ENCODE data around the gene ZNF611. TPM values are rescaled to one million over a fixed set of nuclear protein-coding genes. Genes with fewer than 3 reads are reported as not detected.
"Not testable (repeated sequence)": the region's sequence is repeated elsewhere in the genome, so short reads cannot be mapped to it uniquely, and the experiment has no call there.

The ZNF611 gene
- total RNA-seq, 1 donor from 2014 or later, result 21.1 TPM

DNA sequence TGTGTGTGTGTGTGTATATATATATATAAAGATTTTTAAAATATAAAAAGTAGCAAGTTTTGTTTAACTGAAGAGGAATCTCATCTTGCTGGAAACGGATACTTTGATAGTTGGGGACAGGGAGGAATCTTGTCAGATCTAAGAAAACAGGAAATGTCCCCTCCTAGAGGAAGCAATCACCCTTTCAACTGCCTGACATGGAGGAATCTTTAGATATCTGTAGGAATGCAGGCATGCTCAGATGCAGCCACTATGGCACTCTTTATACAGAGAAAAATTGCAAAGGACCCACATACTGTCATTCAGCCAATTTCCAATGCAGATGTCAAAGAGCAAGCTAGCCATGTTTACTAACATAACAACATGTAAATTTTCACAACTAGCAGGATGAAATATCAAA, 38.8 kb downstream of the ZNF611 start:
- no peak overlapping the region for H3K27ac Mint-ChIP-seq (ENCODE audit: unreplicated experiment)
- Histone ChIP-seq H3K4me3 (ENCODE audit: insufficient read depth, low read depth, low read length) (no peak overlapping the region), H3K9me3 (ENCODE audit: insufficient read depth, low read depth, low read length) (no peaks in the 10 kb centered on the region), H3K36me3 (ENCODE audit: insufficient read depth, low read length) (no peaks in the 10 kb centered on the region), H3K4me1 (ENCODE audit: insufficient read depth, low read length) (peaks cover 3% of the 10 kb centered on the region), H2AFZ (ENCODE audit: low read depth, low read length) (no peak overlapping the region), H3K27ac (ENCODE audit: low read depth, low read length) (no peak overlapping the region), H3K79me2 (ENCODE audit: insufficient read depth, low read length) (no peaks in the 10 kb centered on the region), H4K20me1 (ENCODE audit: insufficient read depth, low read length) (no peaks in the 10 kb centered on the region), H3K27me3 (ENCODE audit: insufficient read depth, low read length) (no peaks in the 10 kb centered on the region), H3K4me2 (ENCODE audit: low read length) (no peak overlapping the region), H3K9ac (ENCODE audit: low read length) (no peak overlapping the region)
- no peaks in the 10 kb centered on the region for H3K4me1 Mint-ChIP-seq (ENCODE audit: low read depth, unreplicated experiment)
- TF ChIP-seq, protein P1, sequence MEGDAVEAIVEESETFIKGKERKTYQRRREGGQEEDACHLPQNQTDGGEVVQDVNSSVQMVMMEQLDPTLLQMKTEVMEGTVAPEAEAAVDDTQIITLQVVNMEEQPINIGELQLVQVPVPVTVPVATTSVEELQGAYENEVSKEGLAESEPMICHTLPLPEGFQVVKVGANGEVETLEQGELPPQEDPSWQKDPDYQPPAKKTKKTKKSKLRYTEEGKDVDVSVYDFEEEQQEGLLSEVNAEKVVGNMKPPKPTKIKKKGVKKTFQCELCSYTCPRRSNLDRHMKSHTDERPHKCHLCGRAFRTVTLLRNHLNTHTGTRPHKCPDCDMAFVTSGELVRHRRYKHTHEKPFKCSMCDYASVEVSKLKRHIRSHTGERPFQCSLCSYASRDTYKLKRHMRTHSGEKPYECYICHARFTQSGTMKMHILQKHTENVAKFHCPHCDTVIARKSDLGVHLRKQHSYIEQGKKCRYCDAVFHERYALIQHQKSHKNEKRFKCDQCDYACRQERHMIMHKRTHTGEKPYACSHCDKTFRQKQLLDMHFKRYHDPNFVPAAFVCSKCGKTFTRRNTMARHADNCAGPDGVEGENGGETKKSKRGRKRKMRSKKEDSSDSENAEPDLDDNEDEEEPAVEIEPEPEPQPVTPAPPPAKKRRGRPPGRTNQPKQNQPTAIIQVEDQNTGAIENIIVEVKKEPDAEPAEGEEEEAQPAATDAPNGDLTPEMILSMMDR (IDR thresholded peaks at IDR 0.05; ENCODE audit: insufficient read depth, low read depth, low read length), result no peak
- TF ChIP-seq EZH2 (IDR thresholded peaks at IDR 0.05; ENCODE audit: insufficient read depth, low read length), result no peak
- DNase-seq (ENCODE audit: low read depth), result no peak
- H3K36me3 Mint-ChIP-seq (ENCODE audit: low read depth, unreplicated experiment), result peaks cover 7% of the 10 kb centered on the region
- no peak overlapping the region for H3K4me3 Mint-ChIP-seq (ENCODE audit: unreplicated experiment)
- H3K9me3 Mint-ChIP-seq (ENCODE audit: unreplicated experiment), result peaks cover 24% of the 10 kb centered on the region
- FAIRE-seq, result no peak
- H3K27me3 Mint-ChIP-seq (ENCODE audit: low read depth, unreplicated experiment), result no peaks in the 10 kb centered on the region

DNA sequence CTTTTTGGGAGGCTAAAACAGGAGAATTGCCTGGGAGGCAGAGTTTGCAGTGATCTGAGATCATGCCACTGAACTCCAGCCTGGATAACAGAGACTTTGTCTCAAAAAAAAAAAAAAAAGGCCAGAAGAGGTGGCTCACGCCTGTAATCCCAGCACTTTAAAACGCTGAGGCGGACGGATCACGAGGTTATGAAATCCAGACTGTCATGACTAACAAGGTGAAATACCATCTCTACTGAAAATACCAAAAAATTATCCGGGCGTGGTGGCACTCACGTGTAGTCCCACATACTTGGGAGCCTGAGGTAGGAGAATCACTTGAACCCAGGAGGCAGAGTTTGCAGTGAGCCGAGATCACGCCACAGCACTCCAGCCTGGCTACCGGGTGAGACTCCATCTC, 39.9 kb downstream of the ZNF611 start:
- TF ChIP-seq, protein P1 (IDR thresholded peaks at IDR 0.05; ENCODE audit: insufficient read depth, low read depth, low read length), result no peak
- TF ChIP-seq EZH2 (IDR thresholded peaks at IDR 0.05; ENCODE audit: insufficient read depth, low read length), result no peak
- Histone ChIP-seq H3K4me1 (ENCODE audit: insufficient read depth, low read length) (peaks cover 8% of the 10 kb centered on the region), H4K20me1 (ENCODE audit: insufficient read depth, low read length) (no peaks in the 10 kb centered on the region), H3K4me3 (ENCODE audit: insufficient read depth, low read depth, low read length) (no peak overlapping the region), H3K79me2 (ENCODE audit: insufficient read depth, low read length) (peaks cover 2% of the 10 kb centered on the region), H3K36me3 (ENCODE audit: insufficient read depth, low read length) (no peaks in the 10 kb centered on the region), H3K4me2 (ENCODE audit: low read length) (no peak overlapping the region), H3K9ac (ENCODE audit: low read length) (no peak overlapping the region), H2AFZ (ENCODE audit: low read depth, low read length) (no peak overlapping the region), H3K27ac (ENCODE audit: low read depth, low read length) (no peak overlapping the region), H3K27me3 (ENCODE audit: insufficient read depth, low read length) (no peaks in the 10 kb centered on the region), H3K9me3 (ENCODE audit: insufficient read depth, low read depth, low read length) (no peaks in the 10 kb centered on the region)
- DNase-seq (ENCODE audit: low read depth) (no peak), FAIRE-seq (no peak)
- H3K36me3 Mint-ChIP-seq (ENCODE audit: low read depth, unreplicated experiment), result no peaks in the 10 kb centered on the region
- H3K27ac Mint-ChIP-seq (ENCODE audit: unreplicated experiment), result no peak overlapping the region
- H3K9me3 Mint-ChIP-seq (ENCODE audit: unreplicated experiment), result peaks cover 17% of the 10 kb centered on the region
- no peak overlapping the region for H3K4me3 Mint-ChIP-seq (ENCODE audit: unreplicated experiment)
- peaks cover 3% of the 10 kb centered on the region for H3K4me1 Mint-ChIP-seq (ENCODE audit: low read depth, unreplicated experiment)
- no peaks in the 10 kb centered on the region for H3K27me3 Mint-ChIP-seq (ENCODE audit: low read depth, unreplicated experiment)

DNA sequence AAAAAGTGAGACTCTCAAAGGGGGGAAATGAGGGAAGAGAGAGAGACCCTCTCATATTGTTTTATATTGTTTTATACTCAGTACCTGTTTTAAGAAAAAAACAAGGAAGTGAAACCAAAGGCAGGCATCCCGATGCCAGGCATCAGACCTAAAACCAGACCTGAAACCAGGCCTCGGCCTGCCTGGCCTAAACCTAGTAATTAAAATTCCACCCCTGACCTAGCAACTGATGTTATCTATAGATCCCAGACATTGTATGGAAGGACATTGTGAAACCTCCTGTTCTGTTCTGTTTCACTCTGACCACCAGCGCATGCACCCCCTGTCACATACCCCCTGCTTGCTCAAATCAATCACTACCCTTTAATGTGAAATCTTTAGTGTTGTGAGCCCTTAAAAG, 40.6 kb downstream of the ZNF611 start:
- H4K20me1 ChIP-seq (ENCODE audit: insufficient read depth, low read length); H3K4me3 Mint-ChIP-seq (ENCODE audit: unreplicated experiment); H3K79me2 ChIP-seq (ENCODE audit: insufficient read depth, low read length); H3K27me3 Mint-ChIP-seq (ENCODE audit: low read depth, unreplicated experiment); FAIRE-seq; H2AFZ ChIP-seq (ENCODE audit: low read depth, low read length); H3K36me3 ChIP-seq (ENCODE audit: insufficient read depth, low read length); H3K27ac ChIP-seq (ENCODE audit: low read depth, low read length); H3K27me3 ChIP-seq (ENCODE audit: insufficient read depth, low read length); DNase-seq (ENCODE audit: low read depth); H3K27ac Mint-ChIP-seq (ENCODE audit: unreplicated experiment); H3K9me3 ChIP-seq (ENCODE audit: insufficient read depth, low read depth, low read length); H3K4me3 ChIP-seq (ENCODE audit: insufficient read depth, low read depth, low read length); H3K4me1 ChIP-seq (ENCODE audit: insufficient read depth, low read length); H3K4me2 ChIP-seq (ENCODE audit: low read length); H3K4me1 Mint-ChIP-seq (ENCODE audit: low read depth, unreplicated experiment); H3K36me3 Mint-ChIP-seq (ENCODE audit: low read depth, unreplicated experiment); H3K9ac ChIP-seq (ENCODE audit: low read length): not testable (repeated sequence)
- H3K9me3 Mint-ChIP-seq (ENCODE audit: unreplicated experiment), result peaks cover 15% of the 10 kb centered on the region
